ENCODE measurements around the gene NYAP1.
"Not testable (repeated sequence)": the region's sequence is repeated elsewhere in the genome, so short reads cannot be mapped to it uniquely, and the experiment has no call there.

NYAP1 gene

GRCh38 chr7:100484673-100485045, 932 bp downstream of the NYAP1 start:
- DNase-seq: no peak

GRCh38 chr7:100485471-100485876, 1.7 kb downstream of the NYAP1 start:
- DNase-seq: no peak

- DNase-seq: no peak
These were observed 2.4 kb downstream of the NYAP1 start for GRCh38 chr7:100486111-100486636.

GRCh38 chr7:100486753-100487446, 3.2 kb downstream of the NYAP1 start:
- no peak for DNase-seq

- DNase-seq: no peak
These were observed 4.8 kb downstream of the NYAP1 start for GRCh38 chr7:100488333-100489095.

- no peak for DNase-seq
These were observed 5.4 kb downstream of the NYAP1 start for GRCh38 chr7:100489121-100489520.

- DNase-seq: peak; percentile 39
These were observed 6.1 kb downstream of the NYAP1 start for GRCh38 chr7:100489824-100490223.

GRCh38 chr7:100490483-100491191, 6.9 kb downstream of the NYAP1 start:
- DNase-seq: no peak

- no peak for DNase-seq
These were observed 7.5 kb downstream of the NYAP1 start for GRCh38 chr7:100491192-100491578.

GRCh38 chr7:100492738-100493475, 9.2 kb downstream of the NYAP1 start:
- DNase-seq: no peak

- DNase-seq: no peak
These were observed 9.9 kb downstream of the NYAP1 start for GRCh38 chr7:100493476-100494264.

GRCh38 chr7:100496509-100496908, 12.8 kb downstream of the NYAP1 start:
- no peak for DNase-seq

GRCh38 chr7:100500743-100501142, 17.0 kb downstream of the NYAP1 start:
- not testable (repeated sequence) for DNase-seq

GRCh38 chr7:100504031-100504430, 20.3 kb downstream of the NYAP1 start:
- not testable (repeated sequence) for DNase-seq

- DNase-seq: no peak
These were observed 21.3 kb downstream of the NYAP1 start for GRCh38 chr7:100504887-100505611.

GRCh38 chr7:100506356-100506923, 22.7 kb downstream of the NYAP1 start:
- DNase-seq: no peak

- DNase-seq: no peak
These were observed 25.5 kb downstream of the NYAP1 start for GRCh38 chr7:100509231-100509630.

- DNase-seq: no peak
These were observed 26.9 kb downstream of the NYAP1 start for GRCh38 chr7:100510437-100511239.

GRCh38 chr7:100513212-100513810, 29.6 kb downstream of the NYAP1 start:
- no peak for DNase-seq
